Spleen (tissue), 11 donors: Measurements from ENCODE around the gene MID1. TPM values are rescaled to one million over a fixed set of nuclear protein-coding genes. Genes with fewer than 3 reads are reported as not detected.

Experiments used
- DNase-seq: peaks from one replicate; pipeline ENCODE4 v3.0.0-alpha.2; 2020
- H3K27ac ChIP-seq, 8 donors: fragments of 200-600 bp; sonication (generic) in 7 of 8; 1 replicate in 4 of 8; 2 replicates in 4 of 8; pipeline versions ENCODE4 v1.5.0 to v1.8.0; 2016 to 2021; ENCODE audit warnings: inconsistent platforms in 4 of 8, mild to moderate bottlenecking in 4 of 8, moderate library complexity in 1 of 8
- H3K27me3 ChIP-seq, 7 donors: fragments of 200-600 bp; sonication (generic) in 6 of 7; replicated peaks in 1 of 7; 1 replicate in 4 of 7; 2 replicates in 3 of 7; pipeline versions ENCODE4 v1.5.0 to v1.8.0; 2016 to 2021; ENCODE audit warnings: inconsistent platforms in 3 of 7, mild to moderate bottlenecking in 1 of 7
- H3K36me3 ChIP-seq, 6 donors: fragments of 200-600 bp; sonication (generic) in 5 of 6; 1 replicate in 4 of 6; 2 replicates in 2 of 6; pipeline versions ENCODE4 v1.5.0 to v1.8.0; 2016 to 2021; ENCODE audit warnings: inconsistent platforms in 2 of 6
- H3K4me1 ChIP-seq, 6 donors: fragments of 200-600 bp; sonication (generic) in 5 of 6; 1 replicate in 3 of 6; 2 replicates in 3 of 6; pipeline versions ENCODE4 v1.5.0 to v1.8.0; 2016 to 2021; ENCODE audit warnings: inconsistent platforms in 3 of 6
- H3K4me3 ChIP-seq, 8 donors: fragments of 200-600 bp; sonication (generic) in 7 of 8; 1 replicate in 4 of 8; 2 replicates in 4 of 8; pipeline versions ENCODE4 v1.5.0 to v1.8.0; 2016 to 2021; ENCODE audit warnings: inconsistent platforms in 4 of 8, mild to moderate bottlenecking in 4 of 8, moderate library complexity in 2 of 8
- H3K9me3 ChIP-seq, 8 donors: fragments of 200-600 bp; sonication (generic) in 7 of 8; 1 replicate in 4 of 8; 2 replicates in 4 of 8; pipeline versions ENCODE4 v1.5.0 to v1.8.0; 2016 to 2021; ENCODE audit warnings: inconsistent platforms in 4 of 8
- POLR2A ChIP-seq, 3 donors: fragments of 450-650 bp; IDR thresholded peaks; one replicate each; pipeline ENCODE4 v1.5.1; 2017; ENCODE audit warnings: antibody characterized with exemption in 3 of 3, mild to moderate bottlenecking in 1 of 3
- POLR2AphosphoS5 ChIP-seq, 3 donors: sonication (generic); formaldehyde crosslinking; IDR thresholded peaks; one replicate each; pipeline ENCODE4 v1.5.1; 2017; ENCODE audit warnings: antibody characterized with exemption in 3 of 3
- WGBS, 5 donors: extraction: QIAGEN DNeasy Blood & Tissue Kit in 3 of 5; methylation state at CpG; one replicate each; pipeline versions ENCODE4 v1.1.5 to v1.1.7; 2013 to 2018; 5-methylcytosine and 5-hydroxymethylcytosine counted together
- intact Hi-C: fragments of 100-400 bp; cut with DNase I; formaldehyde crosslinking; loops from one replicate; pipeline ENCODE4 v1.15.0; 2023; ENCODE audit warnings: low total_unique reads
- polyA plus RNA-seq, 3 donors: library from polyadenylated mRNA; stranded (reverse); fragments of 200-250 nt; gene quantifications; one replicate each; pipeline ENCODE4 v1.2.1, GENCODE V29; 2013
- total RNA-seq, 7 donors: library from RNA; depleted of rRNA in 3 of 7; stranded (reverse); fragments of >200 nt in 3 of 7; fragmentation: NEBNext Ultra II Directional in 4 of 7; extraction: Animal tissue kit (Norgen Biotek cat#: 25700) in 4 of 7; gene quantifications; one replicate each; pipeline versions ENCODE4 v1.1.0 to v1.2.1, GENCODE V29; 2016 to 2021
- TF ChIP-seq, protein P1 (sequence below), 11 experiments: fragments of 200-600 bp in 7 of 11; fragments of 450-650 bp in 4 of 11; sonication (generic) in 4 of 11; IDR thresholded peaks in 8 of 11; conservative IDR thresholded peaks in 3 of 11; 1 replicate in 7 of 11; 2 replicates in 4 of 11; pipeline versions ENCODE4 v1.4.0 to v1.8.0; 2016 to 2021; ENCODE audit warnings: antibody characterized with exemption in 11 of 11, inconsistent platforms in 4 of 11, mild to moderate bottlenecking in 1 of 11
- donor health status: healthy with polysubstance abuse.
- donor health status: DM: no; HTN: no; CAD: no; lungs with moderate emphysema.
- donor health status: DM: no; HTN: no; CAD: no.
- donor health status: Bipolar disorder and iron deficiency.
- donor health status: healthy.
- donor health status: DM: no; HTN: no; CAD: no.
- donor health status: DM: yes; HTN: yes; CAD: no.

Gene MID1
- total and polyA plus RNA-seq, 10 donors, result 0.24 to 4.4 (median 2.7) TPM

DNA sequence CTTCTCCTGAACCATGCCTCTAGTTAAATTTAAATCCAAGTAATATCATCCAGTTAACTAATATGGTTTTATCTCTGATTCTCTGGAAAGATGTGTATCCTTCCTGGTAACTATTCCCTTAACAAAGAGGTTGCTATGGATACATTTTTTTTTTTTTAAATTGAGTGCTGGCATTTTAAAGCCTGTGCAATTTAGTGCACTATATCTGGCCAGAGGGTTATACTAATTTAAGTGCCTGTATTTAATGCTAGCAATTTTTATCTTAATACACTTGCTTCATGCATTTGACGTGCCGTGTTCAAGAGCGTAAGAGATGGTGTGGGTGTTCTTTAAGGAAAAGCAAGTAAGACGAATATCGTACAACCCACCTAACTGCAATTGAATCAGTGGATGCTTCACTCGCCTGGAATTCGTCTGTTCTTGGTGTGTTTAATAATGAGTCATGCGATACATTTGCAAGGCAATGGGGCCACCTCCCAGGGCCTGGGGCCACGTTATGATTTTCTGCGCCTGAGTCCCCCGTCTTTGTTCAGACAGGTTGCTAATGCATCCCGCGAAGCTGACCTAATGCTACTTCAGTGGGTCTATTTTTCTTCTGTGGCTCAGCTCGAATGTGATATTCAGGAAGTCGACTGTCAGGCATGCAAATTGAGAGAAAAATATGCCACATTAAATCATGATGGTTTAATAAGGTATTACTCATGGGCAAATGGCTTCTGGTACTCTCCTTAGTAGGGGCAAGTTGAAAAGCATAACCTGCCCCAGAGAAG, 14.2 kb upstream of the MID1 start:
- no peaks in the 10 kb centered on the region for H3K9me3 ChIP-seq
- H3K36me3 ChIP-seq, result no peaks in the 10 kb centered on the region
- H3K4me3 ChIP-seq, result no peak overlapping the region
- H3K4me1 ChIP-seq, result no peaks in the 10 kb centered on the region
- DNase-seq, result no peak
- intact Hi-C loops, result no loop called here
- H3K27ac ChIP-seq, result no peak overlapping the region
- WGBS, 5 donors, result 61 to 87% (median 80%) methylated on average over 10 to 15 of the region's 15 CpGs
- H3K27me3 ChIP-seq, result no peaks in the 10 kb centered on the region
- TF ChIP-seq POLR2A (IDR thresholded peaks at IDR 0.05) (no peak), POLR2AphosphoS5 (IDR thresholded peaks at IDR 0.05) (no peak)
- TF ChIP-seq, protein P1, sequence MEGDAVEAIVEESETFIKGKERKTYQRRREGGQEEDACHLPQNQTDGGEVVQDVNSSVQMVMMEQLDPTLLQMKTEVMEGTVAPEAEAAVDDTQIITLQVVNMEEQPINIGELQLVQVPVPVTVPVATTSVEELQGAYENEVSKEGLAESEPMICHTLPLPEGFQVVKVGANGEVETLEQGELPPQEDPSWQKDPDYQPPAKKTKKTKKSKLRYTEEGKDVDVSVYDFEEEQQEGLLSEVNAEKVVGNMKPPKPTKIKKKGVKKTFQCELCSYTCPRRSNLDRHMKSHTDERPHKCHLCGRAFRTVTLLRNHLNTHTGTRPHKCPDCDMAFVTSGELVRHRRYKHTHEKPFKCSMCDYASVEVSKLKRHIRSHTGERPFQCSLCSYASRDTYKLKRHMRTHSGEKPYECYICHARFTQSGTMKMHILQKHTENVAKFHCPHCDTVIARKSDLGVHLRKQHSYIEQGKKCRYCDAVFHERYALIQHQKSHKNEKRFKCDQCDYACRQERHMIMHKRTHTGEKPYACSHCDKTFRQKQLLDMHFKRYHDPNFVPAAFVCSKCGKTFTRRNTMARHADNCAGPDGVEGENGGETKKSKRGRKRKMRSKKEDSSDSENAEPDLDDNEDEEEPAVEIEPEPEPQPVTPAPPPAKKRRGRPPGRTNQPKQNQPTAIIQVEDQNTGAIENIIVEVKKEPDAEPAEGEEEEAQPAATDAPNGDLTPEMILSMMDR (IDR thresholded peaks at IDR 0.05 in 8 of 11, conservative IDR thresholded peaks at IDR 0.05 in 3 of 11), result no peak

DNA sequence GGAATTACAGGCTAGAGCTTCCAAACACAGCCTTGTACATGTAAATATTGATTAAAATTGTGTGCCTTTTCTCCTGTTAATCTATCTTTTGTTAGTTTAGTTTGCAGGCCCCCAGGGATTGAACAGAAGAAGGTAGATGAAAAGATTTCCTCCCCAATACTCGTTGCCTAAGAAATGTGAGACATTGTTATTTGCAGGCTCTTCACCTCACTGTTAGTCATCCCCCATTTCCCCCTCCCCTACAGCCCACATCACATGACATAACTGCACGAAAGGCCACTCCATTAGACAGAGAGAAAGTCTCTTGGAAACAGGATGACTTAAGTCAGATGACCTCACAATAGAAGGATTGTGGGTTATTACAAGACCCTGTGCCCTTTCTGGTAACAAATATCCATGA, 13.3 kb upstream of the MID1 start:
- H3K9me3 ChIP-seq, result no peaks in the 10 kb centered on the region
- DNase-seq, result no peak
- TF ChIP-seq POLR2A (IDR thresholded peaks at IDR 0.05) (no peak), POLR2AphosphoS5 (IDR thresholded peaks at IDR 0.05) (no peak)
- TF ChIP-seq, protein P1 (IDR thresholded peaks at IDR 0.05 in 8 of 11, conservative IDR thresholded peaks at IDR 0.05 in 3 of 11), result no peak
- H3K36me3 ChIP-seq, result no peaks in the 10 kb centered on the region
- no peaks in the 10 kb centered on the region for H3K4me1 ChIP-seq
- no peaks in the 10 kb centered on the region for H3K27me3 ChIP-seq
- WGBS, 5 donors, result 2 to 15% (median 11%) methylated on average over 2 of the region's 2 CpGs
- intact Hi-C loops, result no loop called here
- H3K4me3 ChIP-seq, result no peak overlapping the region
- H3K27ac ChIP-seq, result no peak overlapping the region

DNA sequence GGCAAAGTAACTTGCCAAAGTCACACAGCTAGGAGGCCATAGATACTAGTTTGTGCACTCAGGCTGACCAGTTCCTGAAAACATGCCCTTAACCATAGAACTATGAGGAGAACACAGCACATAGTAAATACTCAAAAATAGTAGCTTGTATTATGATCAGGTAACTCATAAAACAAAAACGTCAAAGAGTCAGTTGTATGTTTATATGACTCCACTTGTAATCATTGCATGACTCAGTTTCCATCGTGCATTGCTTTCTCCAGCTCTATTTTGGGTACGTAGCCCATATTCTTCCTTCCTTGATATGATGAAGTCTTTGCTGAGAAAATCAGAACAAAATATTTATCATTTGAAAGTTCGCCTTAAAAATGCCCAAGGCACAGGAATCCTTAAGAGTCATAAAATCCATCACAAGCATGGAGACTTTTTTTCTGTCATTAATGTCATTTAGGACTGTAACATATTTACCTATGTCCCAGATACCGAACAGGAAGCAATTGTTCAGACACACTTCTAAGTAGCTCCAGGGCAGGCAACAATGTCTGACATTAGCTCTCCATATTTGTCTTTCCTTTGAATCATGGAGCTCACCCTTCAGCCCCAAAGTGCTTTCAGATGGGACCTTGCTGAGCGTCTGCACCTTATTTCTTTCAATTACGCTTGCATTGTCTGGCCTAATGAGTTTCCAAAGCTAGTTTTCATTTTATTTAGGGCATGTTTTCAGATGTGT, 11.2 kb upstream of the MID1 start:
- intact Hi-C loops, result no loop called here
- TF ChIP-seq POLR2A (IDR thresholded peaks at IDR 0.05) (no peak), POLR2AphosphoS5 (IDR thresholded peaks at IDR 0.05) (no peak)
- TF ChIP-seq, protein P1 (IDR thresholded peaks at IDR 0.05 in 8 of 11, conservative IDR thresholded peaks at IDR 0.05 in 3 of 11), result no peak

DNA sequence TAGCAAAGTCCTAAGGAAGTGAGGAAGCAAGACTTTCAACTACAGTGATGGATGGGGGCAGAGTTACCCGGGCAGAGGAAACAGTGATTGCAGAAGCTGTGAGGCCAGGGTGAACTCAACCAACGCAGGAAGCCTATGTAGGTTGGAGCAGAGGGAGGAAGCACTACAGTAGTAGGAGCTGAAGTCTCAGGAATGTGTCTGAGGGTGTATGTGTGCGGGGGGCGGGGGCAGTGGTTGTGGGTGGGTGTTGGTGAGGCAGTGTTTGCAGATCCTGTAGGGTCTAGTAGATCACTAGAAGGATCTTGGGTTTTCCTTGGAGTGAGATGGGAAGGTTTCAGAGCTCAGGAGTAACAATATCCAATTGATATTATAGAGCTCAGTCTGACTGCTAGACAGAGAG, 9.9 kb upstream of the MID1 start:
- 28 to 50% (median 34%) methylated on average over 4 of the region's 4 CpGs for WGBS, 5 donors
- H3K4me3 ChIP-seq, result no peak overlapping the region
- H3K36me3 ChIP-seq, result no peaks in the 10 kb centered on the region
- H3K27me3 ChIP-seq, result no peaks in the 10 kb centered on the region
- H3K9me3 ChIP-seq, result no peaks in the 10 kb centered on the region
- TF ChIP-seq, protein P1 (IDR thresholded peaks at IDR 0.05 in 8 of 11, conservative IDR thresholded peaks at IDR 0.05 in 3 of 11), result no peak
- TF ChIP-seq POLR2AphosphoS5 (IDR thresholded peaks at IDR 0.05), result no peak
- TF ChIP-seq POLR2A (IDR thresholded peaks at IDR 0.05), result no peak
- no peak for DNase-seq
- H3K4me1 ChIP-seq, result no peaks in the 10 kb centered on the region
- intact Hi-C loops, result no loop called here
- H3K27ac ChIP-seq, result no peak overlapping the region

More for the DNA sequence above, 11.2 kb upstream of the MID1 start:
- no peaks in the 10 kb centered on the region for H3K27me3 ChIP-seq
- WGBS, 5 donors, result 76 to 95% (median 90%) methylated on average over 7 of the region's 7 CpGs
- no peak for DNase-seq
- H3K27ac ChIP-seq, result no peak overlapping the region
- no peak overlapping the region for H3K4me3 ChIP-seq
- H3K36me3 ChIP-seq, result no peaks in the 10 kb centered on the region
- no peaks in the 10 kb centered on the region for H3K4me1 ChIP-seq
- H3K9me3 ChIP-seq, result no peaks in the 10 kb centered on the region
